ENCODE measurements around the gene ADORA2A.

The ADORA2A gene

DNA sequence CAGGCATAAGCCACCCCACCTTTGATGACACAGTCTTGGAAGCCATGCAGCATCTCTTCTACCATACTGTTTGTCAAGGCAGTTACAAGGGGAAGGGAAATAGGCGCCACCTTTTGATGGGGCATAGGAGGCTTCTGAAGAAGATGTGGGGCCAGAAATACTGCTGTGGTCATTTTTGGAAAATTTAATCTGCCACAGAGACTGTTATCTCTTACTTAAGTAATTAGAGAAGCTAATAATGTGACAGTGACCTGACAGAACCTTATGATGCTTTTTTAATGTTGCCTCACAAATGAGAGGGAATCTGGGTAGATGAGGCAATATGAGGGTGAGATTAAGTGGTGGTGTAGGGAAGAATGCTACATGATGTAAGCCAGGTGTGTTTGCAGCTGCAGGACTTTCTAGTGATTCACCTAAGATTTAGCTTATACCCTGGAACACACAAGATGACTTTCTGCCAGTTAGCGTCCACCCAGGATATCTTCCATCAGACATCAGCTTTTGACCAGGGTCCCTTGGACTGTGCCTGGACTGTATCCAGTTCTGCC is 34.3 kb upstream of the ADORA2A start:
- no peak for DNase-seq (ENCODE audit: low read depth)
- no peak overlapping the region for H3K4me3 ChIP-seq (ENCODE audit: control insufficient read depth, low read depth, low read length)
- TF ChIP-seq, protein P1, sequence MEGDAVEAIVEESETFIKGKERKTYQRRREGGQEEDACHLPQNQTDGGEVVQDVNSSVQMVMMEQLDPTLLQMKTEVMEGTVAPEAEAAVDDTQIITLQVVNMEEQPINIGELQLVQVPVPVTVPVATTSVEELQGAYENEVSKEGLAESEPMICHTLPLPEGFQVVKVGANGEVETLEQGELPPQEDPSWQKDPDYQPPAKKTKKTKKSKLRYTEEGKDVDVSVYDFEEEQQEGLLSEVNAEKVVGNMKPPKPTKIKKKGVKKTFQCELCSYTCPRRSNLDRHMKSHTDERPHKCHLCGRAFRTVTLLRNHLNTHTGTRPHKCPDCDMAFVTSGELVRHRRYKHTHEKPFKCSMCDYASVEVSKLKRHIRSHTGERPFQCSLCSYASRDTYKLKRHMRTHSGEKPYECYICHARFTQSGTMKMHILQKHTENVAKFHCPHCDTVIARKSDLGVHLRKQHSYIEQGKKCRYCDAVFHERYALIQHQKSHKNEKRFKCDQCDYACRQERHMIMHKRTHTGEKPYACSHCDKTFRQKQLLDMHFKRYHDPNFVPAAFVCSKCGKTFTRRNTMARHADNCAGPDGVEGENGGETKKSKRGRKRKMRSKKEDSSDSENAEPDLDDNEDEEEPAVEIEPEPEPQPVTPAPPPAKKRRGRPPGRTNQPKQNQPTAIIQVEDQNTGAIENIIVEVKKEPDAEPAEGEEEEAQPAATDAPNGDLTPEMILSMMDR (IDR thresholded peaks at IDR 0.05; ENCODE audit: control insufficient read depth, insufficient read depth, low read depth, low read length, missing control alignments) = no peak

DNA sequence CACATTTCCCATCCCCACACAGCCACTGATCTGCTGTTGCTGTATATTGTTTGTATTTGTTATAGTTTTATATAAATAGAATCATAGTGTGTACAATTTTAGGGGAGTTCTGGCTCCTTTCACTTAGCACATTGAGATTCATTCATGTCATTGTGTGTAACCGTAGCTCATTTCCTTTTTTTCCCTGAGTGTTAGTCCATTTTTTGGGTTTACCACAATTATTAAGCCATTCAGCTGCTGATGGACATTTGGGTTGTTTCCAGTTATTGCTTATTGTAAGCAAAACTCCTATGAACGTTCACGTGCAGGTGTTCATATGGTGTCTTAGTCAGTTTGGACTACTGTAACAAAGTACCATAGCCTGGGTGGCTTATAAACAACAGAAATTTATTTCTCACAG is 33.6 kb upstream of the ADORA2A start:
- H3K4me3 ChIP-seq (ENCODE audit: control insufficient read depth, low read depth, low read length) = no peak overlapping the region
- no peak for DNase-seq (ENCODE audit: low read depth)
- TF ChIP-seq, protein P1 (IDR thresholded peaks at IDR 0.05; ENCODE audit: control insufficient read depth, insufficient read depth, low read depth, low read length, missing control alignments) = no peak

DNA sequence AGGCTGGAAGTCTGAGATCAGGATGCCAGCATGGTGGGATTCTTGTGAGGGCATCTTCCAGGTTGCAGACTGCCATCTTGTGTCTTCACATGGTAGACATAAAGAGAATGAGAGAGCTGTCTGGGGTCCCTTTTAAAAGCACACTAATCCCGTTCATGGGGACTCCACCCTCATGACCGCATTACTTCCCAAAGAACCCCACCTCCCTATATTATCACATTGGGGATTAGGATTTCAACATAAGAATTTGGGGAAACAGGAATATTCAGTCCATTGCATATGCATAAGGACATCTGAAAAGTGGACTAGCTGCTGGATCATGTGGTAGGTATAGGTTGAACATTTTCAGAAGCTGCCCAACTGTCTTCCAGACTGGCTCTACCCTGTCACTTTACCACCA is 33.1 kb upstream of the ADORA2A start:
- TF ChIP-seq, protein P1 (IDR thresholded peaks at IDR 0.05; ENCODE audit: control insufficient read depth, insufficient read depth, low read depth, low read length, missing control alignments) = no peak
- no peak for DNase-seq (ENCODE audit: low read depth)
- no peak overlapping the region for H3K4me3 ChIP-seq (ENCODE audit: control insufficient read depth, low read depth, low read length)

DNA sequence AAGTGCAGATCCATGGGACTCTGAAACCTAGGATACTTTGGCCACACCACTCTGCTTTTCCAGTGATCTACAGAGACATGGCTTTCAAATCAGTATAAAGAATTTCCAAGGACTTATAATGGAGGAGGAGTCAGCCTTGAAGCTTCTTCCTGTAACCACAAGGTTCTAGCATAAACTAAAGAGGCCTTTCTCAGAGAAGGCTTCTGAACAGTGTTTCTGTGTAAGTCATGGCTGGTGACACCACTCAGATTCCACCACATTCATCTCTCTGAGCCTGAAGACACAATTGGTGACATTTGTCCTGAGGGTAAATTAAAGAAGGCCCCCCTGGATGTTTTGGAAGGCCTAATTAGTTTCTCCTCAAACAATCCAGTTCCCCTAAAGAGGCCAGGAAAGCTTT is 29.0 kb upstream of the ADORA2A start:
- TF ChIP-seq, protein P1 (IDR thresholded peaks at IDR 0.05; ENCODE audit: control insufficient read depth, insufficient read depth, low read depth, low read length, missing control alignments) = no peak
- no peak overlapping the region for H3K4me3 ChIP-seq (ENCODE audit: control insufficient read depth, low read depth, low read length)
- DNase-seq (ENCODE audit: low read depth) = no peak

DNA sequence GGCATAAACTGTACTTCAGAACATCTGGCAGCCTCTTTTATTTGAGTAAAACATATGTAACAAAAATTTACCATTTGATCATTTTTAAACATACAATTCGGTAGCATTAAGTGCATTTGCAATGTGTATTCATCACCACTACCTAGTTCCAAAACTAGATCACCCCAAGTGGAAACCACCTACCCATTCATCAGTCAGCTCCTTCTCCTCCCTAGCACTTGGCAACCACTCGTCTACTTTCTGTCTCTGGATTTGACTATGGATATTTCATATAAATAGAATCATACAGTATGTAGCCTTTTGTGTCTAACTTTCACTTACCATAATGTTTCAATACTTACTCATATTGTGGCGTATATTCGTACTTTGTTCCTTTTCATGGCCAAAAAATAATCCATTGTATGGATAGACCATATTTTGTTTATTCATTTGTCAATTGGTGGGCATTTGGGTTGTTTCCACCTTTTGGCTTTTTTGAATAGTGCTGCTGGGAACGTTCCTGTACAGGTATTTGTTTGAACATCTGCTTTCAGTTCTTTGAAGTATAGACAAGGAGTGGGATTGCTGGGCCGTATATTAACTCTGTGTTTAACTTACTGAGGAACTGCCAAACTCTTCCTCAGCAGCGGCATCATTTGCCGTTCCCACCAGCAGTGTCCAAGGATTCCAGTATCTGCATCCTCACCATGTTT is 27.2 kb upstream of the ADORA2A start:
- DNase-seq (ENCODE audit: low read depth) = no peak
- TF ChIP-seq, protein P1 (IDR thresholded peaks at IDR 0.05; ENCODE audit: control insufficient read depth, insufficient read depth, low read depth, low read length, missing control alignments) = no peak
- H3K4me3 ChIP-seq (ENCODE audit: control insufficient read depth, low read depth, low read length) = no peak overlapping the region

DNA sequence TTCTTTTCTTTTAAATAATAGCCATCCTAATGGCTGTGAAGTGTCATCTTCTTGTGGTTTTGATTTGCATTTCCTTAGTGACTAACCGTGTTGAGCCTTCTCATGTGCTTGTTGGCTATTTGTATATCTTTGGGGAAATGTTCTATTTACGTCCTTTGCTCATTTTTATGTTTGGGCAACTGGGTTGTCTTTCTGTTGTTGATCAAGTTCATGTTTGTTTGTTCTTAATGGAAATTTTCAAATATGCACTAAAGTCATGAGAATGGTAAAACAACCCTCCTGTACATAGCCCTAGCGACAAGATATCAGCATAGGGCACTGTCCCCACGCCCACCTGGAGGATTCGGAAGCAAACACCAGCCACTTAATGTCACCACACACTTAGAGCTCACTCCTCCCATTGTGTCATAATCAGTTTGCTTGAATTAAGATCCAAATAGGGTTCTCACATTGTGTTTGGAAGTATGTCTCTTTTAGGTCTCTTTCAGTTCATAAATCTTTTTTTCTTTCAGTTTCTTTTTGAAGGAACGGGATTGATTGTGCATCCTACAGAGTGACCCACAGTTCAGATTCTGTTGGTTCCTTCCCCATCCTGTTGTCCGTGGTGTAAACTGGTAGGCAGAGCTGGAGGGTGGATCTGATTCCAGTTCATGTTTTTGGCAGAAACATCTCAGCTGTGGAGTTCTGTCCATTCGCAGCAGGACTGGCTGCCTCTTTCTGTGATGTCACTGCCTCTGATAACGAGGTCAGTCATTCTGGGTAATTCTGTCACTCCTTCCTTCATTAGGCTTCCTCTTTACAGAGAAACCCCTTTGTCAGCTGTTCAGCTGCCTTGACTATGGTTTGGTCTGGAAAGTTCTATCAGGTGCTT is 26.4 kb upstream of the ADORA2A start:
- no peak overlapping the region for H3K4me3 ChIP-seq (ENCODE audit: control insufficient read depth, low read depth, low read length)
- DNase-seq (ENCODE audit: low read depth) = no peak
- TF ChIP-seq, protein P1 (IDR thresholded peaks at IDR 0.05; ENCODE audit: control insufficient read depth, insufficient read depth, low read depth, low read length, missing control alignments) = no peak
